ENCODE data around the gene CFB. TPM values are rescaled to one million over a fixed set of nuclear protein-coding genes. Genes with fewer than 3 reads are reported as not detected.
A peak's percentile ranks its signal among the peaks of the same experiment; 100 is the strongest.

CFB gene
- polyA plus RNA-seq, result not detected

GRCh38 chr6:31945507-31946369, at the start of gene CFB:
Gene CFB (plus strand): TSS chr6:31946095. CDS start chr6:31946222, 127 bp downstream.
- no peaks in the 10 kb centered on the region for H3K36me3 Mint-ChIP-seq
- H3K4me3 Mint-ChIP-seq, result no peak within 1 kb of the TSS
- peak within 1 kb of the TSS in 1 of 3 donors; percentile 5 for H3K27ac Mint-ChIP-seq
- H3K9me3 Mint-ChIP-seq, result no peaks in the 10 kb centered on the region
- H3K27me3 Mint-ChIP-seq, result peaks cover 26% of the 10 kb centered on the region
- no peaks in the 10 kb centered on the region for H3K4me1 Mint-ChIP-seq

GRCh38 chr6:31896493-31896855, 49.4 kb upstream of the CFB start:
- H3K9me3 Mint-ChIP-seq, result no peaks in the 10 kb centered on the region
- H3K4me1 Mint-ChIP-seq, result peaks cover 4 to 19% (median 17%) of the 10 kb centered on the region in 3 donors
- no peaks in the 10 kb centered on the region for H3K27me3 Mint-ChIP-seq
- H3K36me3 Mint-ChIP-seq, result peaks cover under 1% of the 10 kb centered on the region
- peak overlapping the region; percentile 80 to 94 (median 92) for H3K4me3 Mint-ChIP-seq
- H3K27ac Mint-ChIP-seq, result peak overlapping the region; percentile 74 to 98 (median 84)

GRCh38 chr6:31896856-31897611, 48.9 kb upstream of the CFB start:
- no peaks in the 10 kb centered on the region for H3K27me3 Mint-ChIP-seq
- peak overlapping the region; percentile 74 to 98 (median 84) for H3K27ac Mint-ChIP-seq
- no peaks in the 10 kb centered on the region for H3K9me3 Mint-ChIP-seq
- H3K4me3 Mint-ChIP-seq, result peak overlapping the region; percentile 91 to 98 (median 96)
- no peaks in the 10 kb centered on the region for H3K36me3 Mint-ChIP-seq
- peaks cover 4 to 19% (median 17%) of the 10 kb centered on the region in 3 donors for H3K4me1 Mint-ChIP-seq

GRCh38 chr6:31897612-31898382, 48.1 kb upstream of the CFB start, which contains the start of gene EHMT2:
Gene EHMT2 (minus strand): TSS chr6:31897698. CDS start chr6:31897677, 21 bp downstream.
- Mint-ChIP-seq H3K4me1 (peaks cover 9 to 25% (median 22%) of the 10 kb centered on the region in 3 donors), H3K4me3 (peak within 1 kb of the TSS; percentile 96 to 98 (median 96)), H3K36me3 (no peaks in the 10 kb centered on the region), H3K27ac (peak within 1 kb of the TSS; percentile 97 to 99 (median 98)), H3K9me3 (no peaks in the 10 kb centered on the region), H3K27me3 (no peaks in the 10 kb centered on the region)

- no peaks in the 10 kb centered on the region for H3K27me3 Mint-ChIP-seq
- H3K9me3 Mint-ChIP-seq, result no peaks in the 10 kb centered on the region
- peak overlapping the region; percentile 97 to 99 (median 97) for H3K27ac Mint-ChIP-seq
- peak overlapping the region; percentile 96 to 98 (median 96) for H3K4me3 Mint-ChIP-seq
- peaks cover 13 to 28% (median 25%) of the 10 kb centered on the region in 3 donors for H3K4me1 Mint-ChIP-seq
- no peaks in the 10 kb centered on the region for H3K36me3 Mint-ChIP-seq
Measured at GRCh38 chr6:31898383-31899011, 47.4 kb upstream of the CFB start.

GRCh38 chr6:31899215-31899614, 46.7 kb upstream of the CFB start:
- no peaks in the 10 kb centered on the region for H3K27me3 Mint-ChIP-seq
- H3K27ac Mint-ChIP-seq, result peak overlapping the region in 1 of 3 donors; percentile 99
- peaks cover 13 to 28% (median 25%) of the 10 kb centered on the region in 3 donors for H3K4me1 Mint-ChIP-seq
- H3K4me3 Mint-ChIP-seq, result peak overlapping the region; percentile 14 to 98 (median 72)
- no peaks in the 10 kb centered on the region for H3K9me3 Mint-ChIP-seq
- no peaks in the 10 kb centered on the region for H3K36me3 Mint-ChIP-seq

GRCh38 chr6:31899882-31900722, 45.8 kb upstream of the CFB start:
- Mint-ChIP-seq H3K27ac (peak overlapping the region in 1 of 3 donors; percentile 99), H3K27me3 (no peaks in the 10 kb centered on the region), H3K4me3 (peak overlapping the region; percentile 32 to 98 (median 72)), H3K4me1 (peaks cover 13 to 28% (median 25%) of the 10 kb centered on the region in 3 donors), H3K9me3 (no peaks in the 10 kb centered on the region), H3K36me3 (no peaks in the 10 kb centered on the region)

- H3K27ac Mint-ChIP-seq, result peak overlapping the region; percentile 27 to 43 (median 31)
- H3K27me3 Mint-ChIP-seq, result no peaks in the 10 kb centered on the region
- H3K9me3 Mint-ChIP-seq, result no peaks in the 10 kb centered on the region
- no peaks in the 10 kb centered on the region for H3K36me3 Mint-ChIP-seq
- peaks cover 13 to 24% (median 23%) of the 10 kb centered on the region in 3 donors for H3K4me1 Mint-ChIP-seq
- peak overlapping the region; percentile 70 to 93 (median 76) for H3K4me3 Mint-ChIP-seq
Measured at GRCh38 chr6:31900917-31901414, 44.9 kb upstream of the CFB start.

- H3K9me3 Mint-ChIP-seq, result no peaks in the 10 kb centered on the region
- peak overlapping the region; percentile 70 to 93 (median 76) for H3K4me3 Mint-ChIP-seq
- peaks cover 13 to 22% (median 20%) of the 10 kb centered on the region in 3 donors for H3K4me1 Mint-ChIP-seq
- H3K27me3 Mint-ChIP-seq, result peaks cover 3% of the 10 kb centered on the region
- peak overlapping the region; percentile 10 to 63 (median 43) for H3K27ac Mint-ChIP-seq
- H3K36me3 Mint-ChIP-seq, result no peaks in the 10 kb centered on the region
Measured at GRCh38 chr6:31901415-31901952, 44.4 kb upstream of the CFB start.

- peak within 1 kb of the TSS; percentile 43 to 92 (median 63) for H3K27ac Mint-ChIP-seq
- peaks cover 13 to 22% (median 18%) of the 10 kb centered on the region in 3 donors for H3K4me1 Mint-ChIP-seq
- H3K27me3 Mint-ChIP-seq, result peaks cover 3% of the 10 kb centered on the region
- H3K36me3 Mint-ChIP-seq, result no peaks in the 10 kb centered on the region
- no peaks in the 10 kb centered on the region for H3K9me3 Mint-ChIP-seq
- peak within 1 kb of the TSS; percentile 77 to 96 (median 90) for H3K4me3 Mint-ChIP-seq
Measured at GRCh38 chr6:31901953-31902643, 43.8 kb upstream of the CFB start, which contains the start of gene ZBTB12. Gene ZBTB12 (minus strand): TSS chr6:31902086. CDS start chr6:31901305, 781 bp downstream.

- Mint-ChIP-seq H3K27ac (no peak overlapping the region), H3K4me1 (peaks cover 13 to 16% (median 14%) of the 10 kb centered on the region in 3 donors)
Measured at GRCh38 chr6:31903957-31904356, 41.9 kb upstream of the CFB start.

GRCh38 chr6:31905041-31905440, 40.9 kb upstream of the CFB start:
- Mint-ChIP-seq H3K27ac (no peak overlapping the region), H3K36me3 (no peaks in the 10 kb centered on the region), H3K9me3 (no peaks in the 10 kb centered on the region), H3K4me3 (peak overlapping the region in 2 of 4 donors; percentile 23 to 50), H3K27me3 (peaks cover 3% of the 10 kb centered on the region), H3K4me1 (peaks cover 12 to 15% (median 13%) of the 10 kb centered on the region in 3 donors)

More at GRCh38 chr6:31903957-31904356, 41.9 kb upstream of the CFB start:
- Mint-ChIP-seq H3K27me3 (peaks cover 3% of the 10 kb centered on the region), H3K4me3 (peak overlapping the region in 1 of 4 donors; percentile 60), H3K9me3 (no peaks in the 10 kb centered on the region), H3K36me3 (no peaks in the 10 kb centered on the region)
